ENCODE measurements around the gene ENOSF1.

ENOSF1 gene

DNA sequence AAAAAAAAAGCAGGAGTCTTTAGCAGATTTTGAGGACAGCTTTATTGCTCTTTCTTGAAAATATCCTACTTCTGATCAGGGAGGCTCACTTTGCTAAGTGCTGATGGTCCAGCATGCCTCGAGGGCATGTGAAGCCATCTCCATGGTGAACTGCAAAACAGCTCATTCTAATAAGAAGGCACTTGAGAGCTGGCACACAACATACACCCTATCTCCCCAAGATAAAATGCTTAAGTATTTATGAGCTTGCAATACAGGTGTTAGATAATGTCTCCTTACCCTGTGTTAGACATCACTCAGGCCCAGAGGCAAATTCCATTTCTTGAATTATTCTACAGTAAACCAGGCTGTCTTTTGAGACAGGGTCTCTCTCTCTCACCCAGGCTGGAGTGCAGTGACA is 2.7 kb downstream of the ENOSF1 start:
- no peak for TF ChIP-seq CTCF (IDR thresholded peaks at IDR 0.05; ENCODE audit: extremely low read depth, insufficient read depth, missing control alignments)
- no peak for DNase-seq (ENCODE audit: low spot score)
- in situ Hi-C loops (cut with MboI; ENCODE audit: low pct_unique_long_range_greater_than_20kb, low sequenced_read_pairs, unreplicated experiment): no loop called here

- in situ Hi-C loops (cut with MboI; ENCODE audit: low pct_unique_long_range_greater_than_20kb, low sequenced_read_pairs, unreplicated experiment): no loop called here
- no peak for TF ChIP-seq CTCF (IDR thresholded peaks at IDR 0.05; ENCODE audit: extremely low read depth, insufficient read depth, missing control alignments)
- no peak for DNase-seq (ENCODE audit: low spot score)
Observed at GRCh38 chr18:708096-708495, 4.3 kb downstream of the ENOSF1 start.

- no peak for TF ChIP-seq CTCF (IDR thresholded peaks at IDR 0.05; ENCODE audit: extremely low read depth, insufficient read depth, missing control alignments)
- DNase-seq (ENCODE audit: low spot score): no peak
- in situ Hi-C loops (cut with MboI; ENCODE audit: low pct_unique_long_range_greater_than_20kb, low sequenced_read_pairs, unreplicated experiment): no loop called here
Observed at GRCh38 chr18:706405-706804, 6.0 kb downstream of the ENOSF1 start.

DNA sequence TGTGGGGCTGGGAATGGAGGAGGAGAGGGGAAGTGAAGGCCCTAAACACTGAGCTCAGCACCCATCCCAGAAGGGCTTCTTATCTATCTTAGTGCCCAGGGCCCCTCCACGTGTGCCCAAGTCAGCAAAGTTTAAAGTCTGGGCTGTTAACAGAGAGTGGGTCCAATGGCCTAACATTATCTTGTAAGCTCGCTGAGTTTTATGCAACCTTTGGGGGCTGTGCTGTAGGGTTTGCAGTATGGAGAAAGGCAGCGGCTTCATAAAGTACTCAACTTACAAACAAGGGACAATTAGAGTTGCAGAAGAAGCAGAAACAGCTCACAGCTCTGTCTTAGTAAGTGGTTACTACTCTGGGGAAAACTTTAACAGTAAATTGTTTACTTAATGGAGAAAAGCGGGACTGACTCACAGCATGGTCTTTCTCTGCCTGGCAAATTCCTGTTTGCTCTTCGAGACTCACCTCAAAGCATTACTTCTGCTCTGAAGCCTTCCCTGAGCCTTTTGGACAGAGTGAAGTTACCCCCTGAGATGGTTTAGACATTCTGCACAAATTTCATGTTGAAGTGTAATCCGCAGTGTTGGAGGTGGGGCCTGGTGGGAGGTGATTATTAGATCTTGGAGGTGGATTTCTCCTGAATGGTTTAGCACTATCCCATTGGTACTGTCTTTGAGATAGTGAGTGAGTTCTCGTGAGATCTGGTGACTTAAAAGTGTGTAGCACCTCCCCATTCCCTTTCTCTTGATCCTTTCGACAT is 9.0 kb downstream of the ENOSF1 start:
- in situ Hi-C loops (cut with MboI; ENCODE audit: low pct_unique_long_range_greater_than_20kb, low sequenced_read_pairs, unreplicated experiment): no loop called here
- DNase-seq (ENCODE audit: low spot score): no peak
- TF ChIP-seq CTCF (IDR thresholded peaks at IDR 0.05; ENCODE audit: extremely low read depth, insufficient read depth, missing control alignments): no peak

- in situ Hi-C loops (cut with MboI; ENCODE audit: low pct_unique_long_range_greater_than_20kb, low sequenced_read_pairs, unreplicated experiment): no loop called here
- DNase-seq (ENCODE audit: low spot score): no peak
Observed at GRCh38 chr18:697800-698199, 14.6 kb downstream of the ENOSF1 start.

GRCh38 chr18:697012-697411 is 15.4 kb downstream of the ENOSF1 start:
- DNase-seq (ENCODE audit: low spot score): no peak
- in situ Hi-C loops (cut with MboI; ENCODE audit: low pct_unique_long_range_greater_than_20kb, low sequenced_read_pairs, unreplicated experiment): no loop called here
- no peak for TF ChIP-seq CTCF (IDR thresholded peaks at IDR 0.05; ENCODE audit: extremely low read depth, insufficient read depth, missing control alignments)

More at GRCh38 chr18:697800-698199, 14.6 kb downstream of the ENOSF1 start:
- no peak for TF ChIP-seq CTCF (IDR thresholded peaks at IDR 0.05; ENCODE audit: extremely low read depth, insufficient read depth, missing control alignments)
